ENCODE data around the gene TCHHL1.

DNA sequence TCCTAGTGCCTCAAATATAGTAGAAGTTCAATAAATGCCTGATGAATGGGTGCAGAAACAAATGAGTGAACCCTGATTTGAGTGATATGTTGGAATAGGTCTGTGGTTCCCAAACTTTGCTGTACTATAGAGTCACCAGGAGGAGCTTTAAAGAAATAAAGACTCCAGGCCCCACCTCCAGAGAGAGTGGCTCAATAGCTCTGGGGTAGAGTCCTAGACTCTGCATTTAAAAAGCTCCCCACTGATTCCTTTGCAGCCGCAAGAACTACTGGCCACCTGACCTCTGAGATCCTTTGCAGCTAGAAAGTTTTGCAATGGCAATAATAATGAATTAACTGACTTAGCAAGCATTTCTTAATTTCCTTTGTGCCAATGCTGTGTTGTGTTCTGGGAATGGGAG is 20.9 kb downstream of the TCHHL1 start:
- TF ChIP-seq, protein P1, sequence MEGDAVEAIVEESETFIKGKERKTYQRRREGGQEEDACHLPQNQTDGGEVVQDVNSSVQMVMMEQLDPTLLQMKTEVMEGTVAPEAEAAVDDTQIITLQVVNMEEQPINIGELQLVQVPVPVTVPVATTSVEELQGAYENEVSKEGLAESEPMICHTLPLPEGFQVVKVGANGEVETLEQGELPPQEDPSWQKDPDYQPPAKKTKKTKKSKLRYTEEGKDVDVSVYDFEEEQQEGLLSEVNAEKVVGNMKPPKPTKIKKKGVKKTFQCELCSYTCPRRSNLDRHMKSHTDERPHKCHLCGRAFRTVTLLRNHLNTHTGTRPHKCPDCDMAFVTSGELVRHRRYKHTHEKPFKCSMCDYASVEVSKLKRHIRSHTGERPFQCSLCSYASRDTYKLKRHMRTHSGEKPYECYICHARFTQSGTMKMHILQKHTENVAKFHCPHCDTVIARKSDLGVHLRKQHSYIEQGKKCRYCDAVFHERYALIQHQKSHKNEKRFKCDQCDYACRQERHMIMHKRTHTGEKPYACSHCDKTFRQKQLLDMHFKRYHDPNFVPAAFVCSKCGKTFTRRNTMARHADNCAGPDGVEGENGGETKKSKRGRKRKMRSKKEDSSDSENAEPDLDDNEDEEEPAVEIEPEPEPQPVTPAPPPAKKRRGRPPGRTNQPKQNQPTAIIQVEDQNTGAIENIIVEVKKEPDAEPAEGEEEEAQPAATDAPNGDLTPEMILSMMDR (optimal IDR thresholded peaks at IDR 0.05 in 1 of 3, IDR thresholded peaks at IDR 0.05 in 1 of 3, conservative IDR thresholded peaks at IDR 0.05 in 1 of 3; ENCODE audit: extremely low read depth in 1 of 3, insufficient read depth in 2 of 3, low read length in 3 of 3): no peak
- TF ChIP-seq EZH2 (IDR thresholded peaks at IDR 0.05; ENCODE audit: low read length): no peak

Measured in keratinocyte (primary cell).